NCI-H524 (cell line): ENCODE data around the gene FGD6.
A peak's percentile ranks its signal among the peaks of the same experiment; 100 is the strongest.
"Not testable (repeated sequence)": the region's sequence is repeated elsewhere in the genome, so short reads cannot be mapped to it uniquely, and the experiment has no call there.

Source experiments
- DNase-seq, 2 experiments: peaks; one replicate each; lab custom pipeline; 2025; lab: John Stamatoyannopoulos, UW

The FGD6 gene

DNA sequence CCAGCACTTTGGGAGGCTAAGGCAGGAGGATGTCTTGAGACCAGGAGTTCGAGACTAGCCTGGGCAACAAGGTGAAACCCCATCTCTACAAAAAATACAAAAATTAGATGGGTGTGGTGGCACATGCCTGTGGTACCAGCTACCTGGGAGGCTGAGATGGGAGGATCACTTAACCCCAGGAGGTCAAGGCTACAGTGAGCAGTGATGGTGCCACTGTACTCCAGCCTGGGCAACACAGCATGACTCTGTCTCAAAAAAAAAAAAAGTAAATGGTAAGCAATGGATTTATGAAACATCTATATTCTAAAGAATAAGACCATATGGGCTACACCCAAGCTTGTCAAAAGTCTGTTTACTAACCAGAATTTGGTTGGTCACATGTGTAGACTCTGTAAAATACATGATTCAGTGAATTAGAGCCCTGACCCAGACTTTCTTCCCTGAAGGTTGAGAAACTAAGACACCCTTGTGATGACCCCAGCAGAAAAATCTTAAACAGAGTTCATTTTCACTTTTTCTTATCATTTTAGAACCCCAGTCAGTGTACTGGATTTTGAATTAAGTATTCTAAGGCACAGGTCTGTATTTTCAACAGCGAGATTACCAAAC is 12.1 kb downstream of the FGD6 start:
- no peak for DNase-seq

DNA sequence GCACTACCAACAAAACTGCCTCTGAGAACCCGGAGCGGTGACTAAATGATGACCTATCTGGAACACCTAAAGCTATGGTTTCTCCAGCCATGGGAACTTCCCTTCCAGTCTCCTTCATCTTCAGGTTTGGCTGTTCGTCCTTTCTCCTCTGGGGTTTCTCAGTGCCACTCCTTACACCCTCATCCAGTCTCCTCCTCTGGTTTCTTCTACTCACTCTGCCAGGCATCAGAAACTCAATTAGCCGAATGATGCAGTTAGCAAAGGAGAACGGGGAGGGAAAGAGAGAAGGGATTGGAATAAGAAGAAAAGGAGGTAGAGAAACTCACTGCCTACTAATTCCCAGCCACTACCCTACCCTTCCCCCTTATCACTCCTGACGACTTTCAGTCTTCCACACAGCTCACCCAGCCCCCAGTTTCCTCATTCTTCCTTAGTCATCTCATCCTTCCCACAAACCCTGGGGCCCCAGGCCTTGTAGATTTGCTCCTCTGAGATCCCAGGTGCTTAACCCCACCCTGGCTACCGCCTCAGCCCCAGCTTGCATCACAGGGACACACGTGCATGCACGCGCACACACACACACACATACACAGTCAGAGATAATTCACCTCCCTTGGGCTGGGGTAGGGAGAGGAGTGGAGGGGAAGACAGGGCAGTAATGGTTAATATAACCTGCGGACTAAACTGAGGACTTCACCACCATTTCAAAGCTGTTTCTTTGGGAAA is 13.0 kb downstream of the FGD6 start:
- DNase-seq: no peak

DNA sequence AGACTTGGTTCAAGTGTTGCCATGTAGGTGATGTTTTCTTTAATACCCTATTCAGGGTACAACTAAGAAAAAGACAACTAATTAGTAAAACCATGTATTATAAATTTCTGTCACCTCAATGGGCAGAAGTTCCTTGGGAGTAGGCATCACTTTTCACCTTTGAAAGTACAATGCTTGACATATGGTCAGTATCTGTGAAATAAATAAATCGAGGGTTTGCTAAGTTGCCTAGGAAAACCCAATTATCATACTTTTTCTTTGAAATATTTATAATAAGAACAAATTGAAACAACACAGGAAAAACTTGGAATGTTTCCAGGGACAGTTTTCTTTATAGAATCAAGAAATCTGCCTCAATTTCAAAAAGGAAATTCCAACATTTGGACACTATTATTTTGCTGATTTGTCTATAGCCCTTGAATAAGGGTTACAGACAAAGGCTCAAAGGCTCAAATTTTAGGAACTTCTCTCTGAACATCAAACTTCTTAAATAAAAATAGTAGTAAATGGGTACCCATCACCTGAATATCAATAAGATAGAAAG is 13.7 kb downstream of the FGD6 start:
- no peak for DNase-seq

DNA sequence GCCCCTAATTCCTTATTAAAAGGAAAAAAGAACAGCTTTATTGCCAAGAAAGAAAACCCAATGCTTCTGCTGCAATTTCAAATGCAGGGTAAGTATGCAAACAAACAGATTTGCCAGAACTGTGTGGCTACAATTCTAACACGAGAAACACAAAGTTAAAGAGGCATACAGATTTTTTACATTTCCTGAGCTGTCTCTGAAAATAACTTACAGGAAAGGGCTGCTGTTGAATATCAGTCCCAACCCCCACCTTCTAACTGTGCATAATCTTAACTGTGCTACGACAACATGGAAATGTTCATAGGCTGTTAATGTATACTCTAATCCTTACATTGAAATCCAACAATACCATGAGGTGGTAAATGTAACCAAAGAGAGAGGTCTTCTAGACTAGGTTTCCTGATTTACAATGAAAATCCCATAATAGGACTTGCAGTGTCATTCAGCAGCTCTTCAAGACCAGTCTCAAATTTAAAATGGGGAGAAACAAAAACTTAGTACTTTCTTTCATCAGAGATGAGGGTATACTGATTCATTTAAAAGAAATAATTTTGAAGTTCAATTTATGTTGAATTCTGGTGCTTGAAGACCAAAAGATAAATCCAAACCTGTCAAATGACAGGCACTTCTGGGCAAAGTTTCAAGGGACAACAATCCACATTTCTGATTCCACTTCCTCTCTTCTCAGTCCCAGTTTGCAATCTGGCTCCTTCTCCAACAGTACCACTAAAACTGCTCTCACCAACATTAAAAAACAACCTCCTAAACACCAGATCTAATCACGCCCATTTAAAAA is 14.4 kb downstream of the FGD6 start:
- no peak for DNase-seq

DNA sequence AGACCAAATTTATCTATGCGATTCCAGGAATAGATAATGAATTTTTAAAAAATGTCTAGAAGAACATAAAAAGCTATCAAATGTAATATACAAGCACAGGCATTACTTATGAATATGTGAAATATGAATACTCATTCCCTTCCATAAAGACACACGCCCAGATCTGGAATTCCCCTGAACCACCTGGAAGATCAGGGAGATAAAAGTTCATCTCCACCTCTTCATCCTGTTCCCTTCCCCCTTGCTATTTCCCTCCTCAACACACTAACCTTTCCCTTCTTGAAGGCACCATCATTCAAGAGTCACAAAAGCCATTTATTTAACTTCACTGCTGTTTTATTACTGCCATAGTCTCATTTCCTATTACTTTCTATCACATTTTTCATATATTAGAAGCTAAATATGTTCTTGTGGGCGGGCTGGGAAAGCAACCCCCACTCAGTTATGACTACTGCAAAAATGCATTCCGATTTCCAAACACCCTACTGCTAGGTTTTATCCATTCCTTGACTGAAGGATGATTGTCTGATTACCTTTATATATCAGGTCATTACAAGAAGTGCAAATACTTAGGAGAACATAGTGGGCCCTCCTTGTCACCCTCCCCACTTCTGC is 16.1 kb downstream of the FGD6 start:
- DNase-seq: no peak

DNA sequence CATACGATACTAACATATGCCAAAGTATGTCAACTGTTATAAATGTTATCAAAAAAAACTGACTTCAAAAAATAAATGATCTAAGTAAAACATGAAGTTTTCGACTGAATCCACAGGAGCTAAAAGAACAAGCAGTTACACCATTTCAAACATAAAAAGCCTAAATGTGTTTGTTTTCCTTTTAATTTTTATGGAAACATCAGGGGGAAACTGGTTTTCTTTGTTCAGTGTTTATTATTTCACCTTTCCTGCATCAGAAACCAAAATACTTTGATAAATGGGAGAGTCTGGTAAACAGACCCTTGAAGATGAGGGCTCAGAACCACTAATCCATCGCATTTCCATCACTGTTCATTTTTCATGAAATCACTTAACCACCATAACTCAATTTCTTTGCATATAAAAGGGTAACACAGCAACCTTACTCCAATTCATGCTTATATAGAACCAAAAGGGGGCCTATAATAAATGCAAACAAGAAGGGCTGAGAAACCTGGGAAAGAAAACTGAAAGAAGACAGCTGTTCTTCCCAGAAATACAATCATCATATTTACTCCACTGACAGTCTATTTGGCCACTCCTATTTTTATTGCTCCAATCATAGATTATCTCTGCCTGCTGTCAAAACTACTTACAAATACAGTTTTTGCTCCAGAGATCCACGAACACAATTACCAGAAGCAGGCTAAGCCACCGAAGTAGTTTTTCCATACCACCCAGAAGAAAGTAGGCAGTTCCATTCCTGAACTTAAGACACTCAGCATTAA is 17.0 kb downstream of the FGD6 start:
- DNase-seq: no peak

DNA sequence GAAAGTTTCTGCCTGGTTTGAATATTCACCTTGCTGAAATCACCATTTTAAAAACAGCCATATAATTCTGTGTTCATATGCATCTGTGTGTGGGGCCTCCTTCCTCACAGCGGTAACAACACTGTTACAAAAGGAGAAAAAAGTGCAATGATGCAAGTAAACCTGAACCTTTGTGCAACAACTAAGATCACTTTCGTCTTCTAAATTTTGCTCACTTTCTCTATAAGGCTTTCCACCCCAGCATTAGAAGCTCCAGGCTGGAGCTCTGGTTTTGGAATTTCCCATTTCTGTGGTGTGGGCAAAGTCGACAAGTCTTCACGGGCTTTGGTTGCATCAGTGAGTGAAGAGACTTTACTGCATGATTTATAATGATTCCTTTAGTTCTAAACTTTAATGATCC is 18.4 kb downstream of the FGD6 start:
- DNase-seq: no peak

DNA sequence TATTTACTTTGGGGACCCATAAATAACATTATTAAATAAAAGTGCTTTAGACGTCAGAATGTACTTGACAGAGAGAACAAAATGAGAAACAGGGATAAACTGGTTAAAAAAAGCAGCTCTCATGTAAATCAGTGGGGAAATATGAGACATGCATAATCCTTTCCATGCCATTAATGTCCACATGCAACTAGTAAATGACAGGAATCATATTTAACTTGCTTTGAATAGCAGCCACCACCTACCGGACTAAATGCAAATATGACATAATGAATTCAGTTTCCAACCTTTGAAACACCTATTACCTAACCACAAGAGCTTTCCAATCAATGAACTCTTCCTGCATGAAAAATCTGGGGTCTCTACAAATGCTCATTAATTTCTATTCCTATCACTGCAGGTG is 19.6 kb downstream of the FGD6 start:
- peak in 1 of 2 experiments; percentile 19 for DNase-seq

DNA sequence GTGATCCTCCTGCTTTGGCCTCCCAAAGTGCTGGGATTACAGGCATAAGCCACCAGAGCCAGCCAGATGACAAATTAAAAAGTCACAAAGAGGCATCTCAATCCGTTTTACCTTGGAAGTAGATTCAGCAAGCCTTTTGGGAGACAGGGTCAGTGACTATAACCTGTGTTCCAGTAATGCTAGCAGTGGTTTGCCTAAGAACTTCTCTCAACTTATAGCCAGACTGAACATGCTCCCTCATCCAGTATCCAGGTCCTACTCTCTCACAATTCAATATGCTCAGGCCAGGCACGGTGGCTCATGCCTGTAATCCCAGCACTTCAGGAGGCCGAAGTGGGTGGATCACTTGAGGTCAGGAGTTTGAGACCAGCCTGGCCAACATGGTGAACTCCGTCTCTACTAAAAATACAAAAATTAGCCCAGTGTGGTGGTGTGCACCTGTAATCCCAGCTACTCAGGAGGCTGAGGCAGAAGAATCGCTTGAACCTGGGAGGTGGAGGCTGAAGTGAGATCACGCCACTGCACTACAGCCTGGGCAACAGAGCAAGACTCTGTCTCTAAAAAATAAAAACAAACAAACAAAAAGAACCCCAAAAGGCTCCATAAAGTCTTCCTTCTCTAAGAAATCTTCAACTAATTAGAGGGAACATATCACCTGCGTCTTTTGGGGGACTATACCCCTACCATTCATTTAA is 20.2 kb downstream of the FGD6 start:
- not testable (repeated sequence) for DNase-seq

DNA sequence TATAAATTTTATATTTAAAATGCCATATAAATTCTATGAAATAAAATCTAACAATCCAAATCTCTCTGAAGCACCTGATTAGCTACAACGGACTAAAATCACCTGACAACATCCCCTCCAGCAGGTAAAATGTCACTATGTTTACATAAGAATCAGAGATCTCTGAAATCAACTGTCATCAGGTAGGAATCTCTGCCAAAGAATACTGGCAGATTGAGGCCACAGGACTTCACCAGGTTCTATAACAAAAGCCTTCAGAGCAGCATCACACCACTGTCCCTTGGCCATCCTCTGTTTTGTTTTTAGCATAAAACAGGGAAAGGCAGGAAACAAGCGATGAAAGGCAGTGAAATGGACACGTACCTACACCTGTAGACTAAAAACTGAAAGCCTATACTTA is 22.1 kb downstream of the FGD6 start:
- DNase-seq: no peak

DNA sequence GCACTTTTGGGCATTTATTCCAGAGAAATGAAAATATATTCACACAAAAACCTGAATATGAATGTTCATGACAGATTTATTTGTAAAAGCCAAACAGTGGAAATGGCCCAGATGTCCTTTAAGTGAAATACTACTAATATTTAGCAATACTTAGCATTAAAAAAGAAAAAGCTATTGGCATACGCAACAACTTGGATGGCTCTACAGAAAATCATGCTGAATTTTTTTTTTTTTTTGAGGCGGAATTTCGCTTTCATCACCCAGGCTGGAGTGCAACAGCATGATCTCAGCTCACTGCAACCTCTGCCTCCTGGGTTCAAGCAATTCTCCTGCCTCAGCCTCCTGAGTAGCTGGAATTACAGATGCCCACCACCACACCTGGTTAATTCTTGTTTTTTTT is 24.1 kb downstream of the FGD6 start:
- DNase-seq: no peak

DNA sequence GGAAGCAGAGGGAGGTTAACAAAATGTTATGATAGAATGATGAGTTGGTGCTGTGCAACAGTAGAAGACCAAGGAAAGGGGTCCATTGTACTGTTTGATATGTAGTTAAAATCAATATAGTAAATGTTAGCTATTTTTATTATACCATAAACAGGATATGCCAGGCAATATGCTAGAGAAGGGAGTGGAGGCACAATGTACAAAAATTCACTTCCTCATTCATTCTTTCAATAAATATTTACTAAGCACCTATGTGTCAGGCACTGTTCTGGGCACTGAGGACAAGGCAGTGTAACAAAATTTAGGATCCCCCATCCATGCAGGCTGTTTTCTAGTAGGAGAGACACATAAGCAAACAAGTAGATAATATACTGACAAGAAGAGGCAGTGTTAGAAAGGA is 25.0 kb downstream of the FGD6 start:
- no peak for DNase-seq

DNA sequence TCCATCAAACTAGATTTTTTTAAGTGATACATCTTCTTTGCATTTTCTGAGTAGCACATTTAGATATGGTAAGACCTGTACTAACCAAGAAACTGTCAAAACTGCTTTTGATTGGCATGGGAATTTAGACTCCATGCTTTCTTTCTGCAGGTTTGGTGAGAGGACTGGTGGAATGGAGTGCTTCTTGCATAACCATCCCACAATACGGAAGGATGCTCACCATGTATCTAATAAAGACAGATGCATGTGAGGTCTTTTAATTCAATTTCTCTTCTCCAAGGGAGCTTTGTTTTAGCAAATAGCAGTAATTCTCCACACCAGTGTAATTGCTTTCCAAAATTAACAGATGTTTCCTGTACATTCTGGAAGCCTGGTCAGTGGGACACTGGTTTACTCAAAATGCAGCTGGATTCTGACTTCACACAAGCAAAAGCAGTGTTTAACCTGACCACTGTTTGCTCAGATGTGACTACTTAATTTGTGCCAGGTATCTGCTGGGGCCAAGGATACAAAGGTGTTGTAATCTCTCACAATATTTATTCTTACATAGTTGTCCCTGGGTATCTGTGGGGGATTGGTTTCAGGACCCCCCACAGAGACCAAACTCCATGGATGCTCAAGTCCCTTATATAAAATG is 26.1 kb downstream of the FGD6 start:
- no peak for DNase-seq

DNA sequence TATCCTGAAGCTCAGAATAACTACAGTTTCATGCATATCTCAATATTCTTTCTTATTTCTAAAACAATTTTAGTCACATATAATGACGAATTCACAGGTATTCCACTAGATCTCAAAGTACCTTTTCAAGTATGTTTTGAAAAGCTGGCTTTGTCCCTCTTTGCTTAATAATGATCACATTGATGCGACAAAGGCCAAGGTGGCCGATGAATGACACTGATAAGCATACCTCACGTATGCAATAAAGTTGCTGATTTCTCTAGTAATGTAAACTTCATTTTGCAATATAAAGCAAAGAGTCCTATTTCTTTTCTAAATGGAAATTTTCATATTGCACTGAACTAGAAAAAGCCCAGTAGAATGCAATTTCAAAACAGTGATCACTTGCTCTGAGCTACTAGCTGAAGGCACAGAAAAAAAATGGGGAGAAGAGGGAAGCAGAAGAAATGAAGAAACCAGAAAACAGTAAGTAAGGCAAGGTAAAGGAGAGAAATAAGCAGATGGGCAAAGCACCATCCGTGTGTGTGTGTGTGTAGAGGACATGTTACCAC is 29.3 kb downstream of the FGD6 start:
- no peak for DNase-seq

DNA sequence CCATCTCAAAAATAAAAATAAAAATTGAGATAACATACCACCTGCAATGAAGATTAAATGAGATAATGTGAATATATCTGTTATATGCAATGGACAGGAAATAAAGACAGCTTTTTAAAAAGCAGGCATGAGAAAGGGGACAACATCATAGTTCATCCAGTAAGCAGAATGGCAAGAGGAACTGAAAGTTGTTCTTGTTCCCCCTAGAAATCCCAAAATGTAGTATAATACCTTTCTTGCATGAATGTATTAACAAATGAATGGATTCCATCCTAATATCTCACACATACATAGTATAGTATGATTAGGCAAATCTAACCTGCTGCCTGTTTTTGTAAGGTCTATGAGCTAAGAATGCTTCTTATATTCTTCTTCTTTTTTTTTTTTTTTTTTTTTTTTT is 31.4 kb downstream of the FGD6 start:
- no peak for DNase-seq

DNA sequence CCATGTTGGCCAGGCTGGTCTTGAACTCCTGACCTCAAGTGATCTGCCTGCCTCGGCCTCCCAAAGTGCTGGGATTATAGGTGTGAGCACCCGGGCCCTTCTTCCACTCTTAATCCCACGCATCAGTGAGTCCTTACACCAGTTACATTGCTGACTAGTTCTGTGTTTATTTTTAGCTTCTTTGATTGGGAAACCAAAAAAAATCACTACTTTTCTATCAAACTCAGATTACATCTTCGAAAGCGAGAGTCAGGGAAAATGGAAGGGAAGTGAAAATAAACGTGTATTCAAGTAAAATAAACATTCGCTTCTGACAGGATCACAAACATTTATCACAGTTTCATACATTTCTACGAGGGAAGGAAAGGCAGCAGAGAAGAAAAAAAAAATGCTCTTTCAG is 32.2 kb downstream of the FGD6 start:
- DNase-seq: no peak

DNA sequence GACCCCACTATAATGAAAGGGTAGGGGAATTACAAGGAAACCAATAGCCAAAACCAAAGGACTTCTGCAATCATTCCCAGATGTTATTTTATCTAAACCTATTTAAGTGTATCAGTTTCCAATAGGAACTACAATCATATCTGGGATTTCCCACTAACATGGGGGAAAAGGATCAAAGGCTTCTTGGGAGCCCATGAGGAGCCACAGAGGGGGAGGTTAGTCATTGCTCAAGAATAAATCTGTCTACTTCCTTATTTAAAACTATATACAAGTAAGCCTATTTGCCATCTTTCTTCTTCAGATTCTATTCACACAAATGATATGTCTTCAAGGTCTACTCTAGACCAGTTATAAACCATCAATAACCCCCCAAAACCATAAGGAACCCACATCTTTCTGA is 33.1 kb downstream of the FGD6 start:
- no peak for DNase-seq

DNA sequence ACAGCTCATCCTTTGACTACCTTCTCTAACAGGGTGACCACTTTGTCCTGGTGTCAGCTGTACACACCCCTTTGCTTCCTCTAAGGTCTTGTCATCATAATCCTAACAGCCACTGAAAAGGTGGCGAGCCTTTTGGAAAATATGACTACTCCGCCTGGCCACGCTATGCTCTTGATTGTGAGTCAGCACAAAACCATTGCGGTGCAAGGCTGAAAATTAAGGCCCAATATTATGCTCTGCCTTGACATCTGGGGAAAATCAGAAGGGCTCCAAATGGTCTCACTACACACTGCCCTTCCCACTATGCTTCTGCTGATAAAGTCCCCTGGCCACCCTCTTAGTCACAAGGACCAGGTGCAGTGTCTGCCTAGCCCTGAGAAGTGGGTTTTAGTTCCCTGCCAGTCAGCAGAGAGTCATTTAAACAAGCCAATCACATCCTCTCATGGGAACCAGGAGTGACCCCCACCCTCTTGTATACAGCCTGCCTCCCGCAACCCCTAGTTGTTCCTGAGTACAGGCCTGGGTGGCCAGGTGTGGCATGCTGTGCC is 34.3 kb downstream of the FGD6 start:
- no peak for DNase-seq

DNA sequence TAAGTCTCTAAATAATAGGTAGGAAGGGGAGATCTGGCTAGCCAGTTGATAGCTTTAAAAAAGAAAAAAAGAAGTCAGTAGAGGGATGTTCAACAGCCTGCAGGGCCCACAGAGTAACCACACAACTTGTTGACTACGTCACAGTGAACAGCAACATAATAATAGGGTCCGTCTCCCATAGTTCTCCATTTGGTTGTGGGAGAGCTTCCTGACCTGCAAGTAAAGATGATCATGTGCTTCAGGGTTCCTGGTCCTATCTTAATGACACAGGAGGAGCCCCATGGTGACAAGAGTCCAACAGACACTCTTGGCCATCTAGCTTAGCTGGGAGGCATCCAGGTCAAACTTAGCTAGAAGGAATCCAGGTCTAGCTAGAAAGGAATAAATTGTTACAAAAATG is 36.2 kb downstream of the FGD6 start:
- no peak for DNase-seq

DNA sequence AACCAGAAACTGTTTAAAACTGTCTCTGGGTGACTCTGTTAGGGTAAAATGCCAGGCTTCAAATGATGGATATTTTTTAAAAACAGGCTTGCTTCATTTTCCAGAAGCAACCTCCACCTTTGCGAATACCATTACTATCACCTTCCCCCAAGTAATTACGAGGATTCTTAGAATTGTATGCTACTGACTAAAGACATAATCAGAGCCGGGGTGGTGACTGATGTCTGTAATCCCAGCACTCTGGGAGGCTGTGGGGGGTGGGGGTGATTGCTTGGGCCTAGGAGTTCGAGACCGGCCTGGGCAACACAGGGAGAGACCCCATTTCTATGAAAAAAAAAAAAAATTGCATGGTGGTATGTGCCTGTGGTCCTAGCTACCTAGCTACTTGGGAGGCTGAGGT is 38.3 kb downstream of the FGD6 start:
- DNase-seq: no peak
